GM20000 (cell line): ENCODE data around the gene TIMP2.
"Not testable (repeated sequence)": the region's sequence is repeated elsewhere in the genome, so short reads cannot be mapped to it uniquely, and the experiment has no call there.

ENCODE experiments used
- DNase-seq: peaks from one replicate; pipeline ENCODE4 v3.0.0; 2012; ENCODE audit warnings: low spot score
- CTCF ChIP-seq: IDR thresholded peaks from 2 replicates; pipeline ENCODE4 v1.5.1; 2012; ENCODE audit warnings: mild to moderate bottlenecking, control low read depth; ENCODE audit errors: extremely low read depth, missing control alignments

The TIMP2 gene

GRCh38 chr17:78969865-78970264 lies 44.7 kb upstream of the TIMP2 start:
- TF ChIP-seq CTCF, result no peak
- DNase-seq, result no peak

- TF ChIP-seq CTCF, result no peak
Observed at GRCh38 chr17:78967782-78968362, 42.7 kb upstream of the TIMP2 start.

GRCh38 chr17:78966910-78967600 lies 41.9 kb upstream of the TIMP2 start:
- no peak for TF ChIP-seq CTCF

More at GRCh38 chr17:78967782-78968362, 42.7 kb upstream of the TIMP2 start:
- DNase-seq, result no peak

GRCh38 chr17:78966123-78966813 lies 41.1 kb upstream of the TIMP2 start:
- TF ChIP-seq CTCF, result no peak
- DNase-seq, result no peak

More at GRCh38 chr17:78966910-78967600, 41.9 kb upstream of the TIMP2 start:
- no peak for DNase-seq

GRCh38 chr17:78965491-78965924 lies 40.3 kb upstream of the TIMP2 start:
- no peak for TF ChIP-seq CTCF

GRCh38 chr17:78963378-78963777 lies 38.2 kb upstream of the TIMP2 start:
- no peak for DNase-seq
- no peak for TF ChIP-seq CTCF

More at GRCh38 chr17:78965491-78965924, 40.3 kb upstream of the TIMP2 start:
- no peak for DNase-seq

- DNase-seq, result not testable (repeated sequence)
Observed at GRCh38 chr17:78962984-78963348, 37.8 kb upstream of the TIMP2 start.
